SU-DHL-6 (cell line): Measurements from ENCODE around the gene DNAJC28.

Source experiments
- H2AFZ ChIP-seq: fragments of 200-600 bp; sonication (generic); 2 replicates; pipeline ENCODE4 v1.6.1; 2014; ENCODE audit warnings: low read depth, mild to moderate bottlenecking, moderate library complexity, mixed read lengths, antibody characterized with exemption, low read length; ENCODE audit not compliant: severe bottlenecking
- H3F3A ChIP-seq: fragments of 200-600 bp; shearing (Covaris generic); 2 replicates; pipeline ENCODE4 v1.6.0; 2016; ENCODE audit warnings: antibody characterized with exemption, mild to moderate bottlenecking; ENCODE audit not compliant: insufficient read depth
- H3K27ac ChIP-seq: fragments of 200-600 bp; sonication (generic); 2 replicates; pipeline ENCODE4 v1.5.1; 2016; ENCODE audit warnings: low read depth, mild to moderate bottlenecking, low read length, moderate library complexity, mixed read lengths
- H3K27me3 ChIP-seq: fragments of 200-600 bp; sonication (generic), shearing (Covaris generic); 2 replicates; pipeline ENCODE4 v1.6.0; 2014; ENCODE audit warnings: mild to moderate bottlenecking, low read length
- H3K36me3 ChIP-seq: fragments of 200-600 bp; sonication (generic); 2 replicates; pipeline ENCODE4 v1.6.1; 2014; ENCODE audit warnings: mild to moderate bottlenecking, low read length, mixed read lengths
- H3K4me2 ChIP-seq: fragments of 300-600, 200-600 bp; shearing (Covaris generic), sonication (generic); 2 replicates; pipeline ENCODE4 v1.6.0; 2014; ENCODE audit warnings: low read length, low read depth, mild to moderate bottlenecking; ENCODE audit not compliant: poor library complexity, severe bottlenecking
- H3K4me3 ChIP-seq: fragments of 200-600 bp; sonication (generic); 2 replicates; pipeline ENCODE4 v1.5.1; 2014; ENCODE audit warnings: antibody characterized with exemption, low read length, mild to moderate bottlenecking, mixed read lengths; ENCODE audit not compliant: insufficient read depth, poor library complexity, severe bottlenecking
- H3K79me2 ChIP-seq: fragments of 200-600 bp; sonication (generic); 2 replicates; pipeline ENCODE4 v1.6.1; 2014; ENCODE audit warnings: mild to moderate bottlenecking, low read length, moderate library complexity; ENCODE audit not compliant: insufficient read depth
- H3K9ac ChIP-seq: fragments of 200-600 bp; sonication (generic); 2 replicates; pipeline ENCODE4 v1.7.0; 2014; ENCODE audit warnings: mild to moderate bottlenecking, low read length
- H3K9me2 ChIP-seq: fragments of 200-600 bp; sonication (generic); replicated peaks from 2 replicates; pipeline ENCODE4 v1.6.1; 2014; ENCODE audit warnings: low read length; ENCODE audit not compliant: insufficient read depth
- H3K9me3 ChIP-seq: fragments of 200-600 bp; sonication (generic); 2 replicates; pipeline ENCODE4 v1.6.1; 2014; ENCODE audit warnings: low read length, mixed read lengths; ENCODE audit not compliant: insufficient read depth
- H4K20me1 ChIP-seq: fragments of 200-600 bp; sonication (generic); 2 replicates; pipeline ENCODE4 v1.6.1; 2014; ENCODE audit warnings: low read depth, mild to moderate bottlenecking, antibody characterized with exemption, low read length, moderate library complexity, mixed read lengths
- EZH2phosphoT487 ChIP-seq: fragments of 200-600 bp; sonication (generic), shearing (Covaris generic); conservative IDR thresholded peaks from 2 replicates; pipeline ENCODE4 v1.6.1; 2018; ENCODE audit warnings: mild to moderate bottlenecking, antibody characterized with exemption, low read length, moderate library complexity, mixed read lengths
- TF ChIP-seq, protein P1 (sequence below): fragments of 200-600 bp; sonication (generic); IDR thresholded peaks from one replicate; pipeline ENCODE4 v1.5.1; 2017; ENCODE audit warnings: antibody characterized with exemption, mild to moderate bottlenecking, low read length, moderate library complexity; ENCODE audit not compliant: insufficient read depth, poor library complexity, severe bottlenecking

Gene DNAJC28

DNA sequence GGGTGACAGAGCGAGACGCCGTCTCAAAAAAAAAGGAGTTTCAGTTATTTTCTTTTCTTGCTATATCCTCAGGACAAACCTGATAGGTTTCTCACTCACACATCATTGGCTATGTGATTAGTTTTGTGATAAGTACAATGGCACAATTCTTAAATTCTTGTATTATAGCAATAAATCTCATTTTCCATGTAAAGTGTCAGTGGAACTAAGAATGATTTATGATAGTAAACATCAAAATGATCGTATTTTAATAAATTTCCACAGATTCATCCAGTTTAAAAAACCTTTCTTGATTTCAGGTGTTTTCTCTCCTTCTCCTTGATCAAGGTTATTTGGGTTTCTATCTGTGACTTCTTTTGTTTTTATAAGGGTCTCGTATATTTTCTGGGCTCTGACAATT is 3.5 kb downstream of the DNAJC28 start:
- no peaks in the 10 kb centered on the region for H3K36me3 ChIP-seq
- H4K20me1 ChIP-seq, result no peaks in the 10 kb centered on the region
- no peaks in the 10 kb centered on the region for H3K9me3 ChIP-seq
- TF ChIP-seq, protein P1, sequence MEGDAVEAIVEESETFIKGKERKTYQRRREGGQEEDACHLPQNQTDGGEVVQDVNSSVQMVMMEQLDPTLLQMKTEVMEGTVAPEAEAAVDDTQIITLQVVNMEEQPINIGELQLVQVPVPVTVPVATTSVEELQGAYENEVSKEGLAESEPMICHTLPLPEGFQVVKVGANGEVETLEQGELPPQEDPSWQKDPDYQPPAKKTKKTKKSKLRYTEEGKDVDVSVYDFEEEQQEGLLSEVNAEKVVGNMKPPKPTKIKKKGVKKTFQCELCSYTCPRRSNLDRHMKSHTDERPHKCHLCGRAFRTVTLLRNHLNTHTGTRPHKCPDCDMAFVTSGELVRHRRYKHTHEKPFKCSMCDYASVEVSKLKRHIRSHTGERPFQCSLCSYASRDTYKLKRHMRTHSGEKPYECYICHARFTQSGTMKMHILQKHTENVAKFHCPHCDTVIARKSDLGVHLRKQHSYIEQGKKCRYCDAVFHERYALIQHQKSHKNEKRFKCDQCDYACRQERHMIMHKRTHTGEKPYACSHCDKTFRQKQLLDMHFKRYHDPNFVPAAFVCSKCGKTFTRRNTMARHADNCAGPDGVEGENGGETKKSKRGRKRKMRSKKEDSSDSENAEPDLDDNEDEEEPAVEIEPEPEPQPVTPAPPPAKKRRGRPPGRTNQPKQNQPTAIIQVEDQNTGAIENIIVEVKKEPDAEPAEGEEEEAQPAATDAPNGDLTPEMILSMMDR, result no peak
- no peak for TF ChIP-seq EZH2phosphoT487
- H3K9me2 ChIP-seq, result no peaks in the 10 kb centered on the region
- no peaks in the 10 kb centered on the region for H3K27me3 ChIP-seq
- no peak overlapping the region for H3K27ac ChIP-seq
- H3F3A ChIP-seq, result no peaks in the 10 kb centered on the region
- no peak overlapping the region for H3K9ac ChIP-seq
- no peak overlapping the region for H3K4me3 ChIP-seq
- H2AFZ ChIP-seq, result no peak overlapping the region
- no peak overlapping the region for H3K4me2 ChIP-seq
- H3K79me2 ChIP-seq, result no peaks in the 10 kb centered on the region

DNA sequence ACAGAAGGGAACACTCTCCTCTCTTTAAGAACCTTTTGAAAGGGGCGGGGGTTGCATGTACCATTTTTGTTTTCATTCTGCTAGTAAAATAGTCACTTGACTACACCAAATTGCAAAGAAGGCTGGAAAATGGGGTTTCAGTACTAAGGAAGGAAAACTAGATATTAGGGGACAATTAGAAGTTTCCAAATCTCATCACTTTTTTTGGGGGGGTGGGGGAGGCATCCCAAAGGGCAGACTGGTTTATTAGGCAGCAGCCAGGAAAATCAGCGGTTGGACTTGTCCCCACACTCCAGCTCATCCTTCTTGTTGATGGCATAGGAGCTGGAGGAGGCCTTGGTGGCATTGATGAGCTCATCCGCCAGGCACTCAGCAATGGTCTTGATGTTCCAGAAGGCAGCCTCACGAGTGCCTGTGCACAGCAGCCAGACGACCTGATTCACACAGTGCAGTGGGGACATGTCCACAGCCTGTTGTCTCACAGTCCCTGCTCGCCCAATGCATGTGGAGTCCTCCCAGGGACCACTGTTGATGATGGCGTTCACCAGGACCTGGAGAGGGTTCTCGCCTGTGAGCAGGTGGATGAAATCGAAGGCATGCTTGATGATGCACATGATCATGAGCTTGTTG is 10.1 kb downstream of the DNAJC28 start:
- Histone ChIP-seq H3K27ac (no peak overlapping the region), H2AFZ (no peak overlapping the region), H4K20me1 (no peaks in the 10 kb centered on the region), H3F3A (0 out of 2 replicates have a peak, but pooled peaks cover 5% of the 10 kb centered on the region), H3K9me2 (no peaks in the 10 kb centered on the region), H3K4me2 (peak overlapping the region; percentile 93), H3K79me2 (peaks cover 22% of the 10 kb centered on the region), H3K4me3 (no peak overlapping the region), H3K27me3 (no peaks in the 10 kb centered on the region), H3K36me3 (no peaks in the 10 kb centered on the region), H3K9ac (no peak overlapping the region), H3K9me3 (no peaks in the 10 kb centered on the region)
- TF ChIP-seq EZH2phosphoT487, result no peak
- TF ChIP-seq, protein P1, result no peak

DNA sequence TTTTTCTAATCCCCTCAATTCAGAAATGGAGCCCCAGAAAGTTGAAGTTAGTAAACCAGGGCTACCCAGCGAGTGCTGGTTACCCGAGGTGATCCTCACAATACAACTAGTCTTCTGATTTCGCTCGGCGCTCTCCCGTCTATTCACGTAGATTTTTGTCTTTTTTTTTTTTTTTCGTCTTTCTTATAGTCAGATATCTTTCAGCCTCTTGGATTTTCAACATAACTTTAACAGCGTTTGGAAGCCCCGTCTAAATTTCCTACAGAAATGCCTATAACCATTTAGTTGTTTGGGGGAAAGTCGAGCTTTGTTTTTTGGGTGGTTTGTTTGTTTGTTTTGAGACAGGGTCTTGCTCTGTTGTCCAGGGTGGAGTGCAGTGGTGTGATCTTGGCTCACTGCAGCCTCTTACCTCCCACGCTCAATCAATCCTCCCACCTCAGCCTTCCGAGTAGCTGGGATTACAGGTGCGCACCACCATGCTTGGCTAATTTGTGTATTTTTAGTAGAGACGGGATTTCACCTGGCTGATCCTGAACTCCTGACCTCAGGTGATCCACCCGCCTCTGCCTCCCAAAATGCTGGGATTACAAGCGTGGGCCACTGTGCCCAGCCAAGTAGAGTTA is 10.9 kb downstream of the DNAJC28 start:
- 0 out of 2 replicates have a peak, but pooled peaks cover 5% of the 10 kb centered on the region for H3F3A ChIP-seq
- peak overlapping the region; percentile 81 for H3K9ac ChIP-seq
- no peaks in the 10 kb centered on the region for H3K36me3 ChIP-seq
- H3K4me2 ChIP-seq, result peak overlapping the region; percentile 93
- H3K27ac ChIP-seq, result peak overlapping the region; percentile 55
- no peaks in the 10 kb centered on the region for H3K9me2 ChIP-seq
- peak overlapping the region; percentile 96 for H3K4me3 ChIP-seq
- peaks cover 31% of the 10 kb centered on the region for H3K79me2 ChIP-seq
- H3K9me3 ChIP-seq, result no peaks in the 10 kb centered on the region
- no peaks in the 10 kb centered on the region for H3K27me3 ChIP-seq
- H4K20me1 ChIP-seq, result no peaks in the 10 kb centered on the region
- TF ChIP-seq, protein P1, result no peak
- no peak for TF ChIP-seq EZH2phosphoT487
- peak overlapping the region; percentile 98 for H2AFZ ChIP-seq
